Measurements from ENCODE around the gene ZNF169. TPM values are rescaled to one million over a fixed set of nuclear protein-coding genes. Genes with fewer than 3 reads are reported as not detected.
"Not testable (repeated sequence)": the region's sequence is repeated elsewhere in the genome, so short reads cannot be mapped to it uniquely, and the experiment has no call there.

The ZNF169 gene
- total and polyA plus RNA-seq, 5 donors, result 2.3 to 3.2 (median 2.6) TPM

DNA sequence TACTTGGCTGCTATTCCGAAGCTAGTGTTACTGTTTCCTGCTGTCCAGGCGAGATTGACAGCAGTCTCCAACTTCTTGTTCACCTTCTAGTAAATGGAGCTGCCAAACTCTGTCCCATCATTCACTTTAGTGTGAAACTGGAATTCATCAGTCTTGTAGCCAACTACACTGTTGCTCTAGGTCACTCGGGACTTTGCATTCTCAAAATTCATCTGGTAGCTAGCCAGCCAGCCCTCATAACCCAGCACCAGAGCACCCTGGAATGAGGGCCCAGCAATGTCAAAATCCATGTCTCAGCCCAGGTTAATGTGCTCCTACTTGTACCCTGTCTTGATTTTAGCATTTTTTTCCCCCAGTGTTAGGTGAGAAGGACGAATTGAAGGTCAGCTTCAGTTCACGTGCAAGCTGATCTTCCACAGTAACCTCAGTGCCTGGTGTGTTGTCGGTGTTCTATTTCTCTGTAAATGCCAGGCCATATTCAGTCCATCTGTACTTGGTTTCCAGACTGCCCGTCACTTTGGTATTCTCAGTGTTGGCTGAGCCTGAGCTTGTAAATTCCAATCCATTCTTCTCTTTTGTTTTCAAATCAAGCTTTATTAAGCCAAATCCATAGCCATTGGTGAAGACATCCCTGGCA lies 28.9 kb downstream of the ZNF169 start:
- intact Hi-C loops (cut with DNase I), result no loop called here
- Histone ChIP-seq H3K27me3 (ENCODE audit: control insufficient read depth, insufficient read depth) (no peaks in the 10 kb centered on the region), H3K4me3 (ENCODE audit: low read length) (no peak overlapping the region), H3K9me3 (ENCODE audit: control insufficient read depth, low read length) (no peaks in the 10 kb centered on the region), H3K27ac (ENCODE audit: low read length) (peak overlapping the region; percentile 67), H3K4me1 (ENCODE audit: control insufficient read depth, insufficient read depth, low read length) (peaks cover 2% of the 10 kb centered on the region)
- ATAC-seq (peak; percentile 57 to 74), DNase-seq (no peak)
- WGBS, result 67% methylated on average over 7 of the region's 7 CpGs

DNA sequence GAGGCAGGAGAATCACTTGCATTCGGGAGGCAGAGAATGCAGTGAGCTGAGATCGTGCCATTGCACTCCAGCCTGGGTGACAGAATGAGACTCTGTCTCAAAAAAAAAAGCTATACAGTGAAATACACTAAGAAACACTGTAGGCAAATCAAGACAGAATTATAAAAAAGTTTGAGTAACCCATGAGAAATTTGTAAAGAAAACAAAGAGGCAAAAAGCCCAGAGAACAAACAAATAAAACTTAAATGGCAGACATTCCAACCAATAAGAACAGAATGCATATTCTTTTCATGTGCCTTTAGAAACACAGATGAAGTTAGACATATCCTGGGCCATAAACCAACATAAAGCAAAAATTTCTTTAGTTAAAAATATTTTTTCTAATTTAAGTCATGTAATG lies 30.6 kb downstream of the ZNF169 start:
- Histone ChIP-seq H3K4me3 (ENCODE audit: low read length) (no peak overlapping the region), H3K27ac (ENCODE audit: low read length) (no peak overlapping the region), H3K27me3 (ENCODE audit: control insufficient read depth, insufficient read depth) (no peaks in the 10 kb centered on the region), H3K4me1 (ENCODE audit: control insufficient read depth, insufficient read depth, low read length) (peaks cover 2% of the 10 kb centered on the region), H3K9me3 (ENCODE audit: control insufficient read depth, low read length) (no peaks in the 10 kb centered on the region)
- intact Hi-C loops (cut with DNase I), result no loop called here
- DNase-seq (no peak), ATAC-seq (no peak)
- WGBS, result 86% methylated on average over 2 of the region's 2 CpGs

DNA sequence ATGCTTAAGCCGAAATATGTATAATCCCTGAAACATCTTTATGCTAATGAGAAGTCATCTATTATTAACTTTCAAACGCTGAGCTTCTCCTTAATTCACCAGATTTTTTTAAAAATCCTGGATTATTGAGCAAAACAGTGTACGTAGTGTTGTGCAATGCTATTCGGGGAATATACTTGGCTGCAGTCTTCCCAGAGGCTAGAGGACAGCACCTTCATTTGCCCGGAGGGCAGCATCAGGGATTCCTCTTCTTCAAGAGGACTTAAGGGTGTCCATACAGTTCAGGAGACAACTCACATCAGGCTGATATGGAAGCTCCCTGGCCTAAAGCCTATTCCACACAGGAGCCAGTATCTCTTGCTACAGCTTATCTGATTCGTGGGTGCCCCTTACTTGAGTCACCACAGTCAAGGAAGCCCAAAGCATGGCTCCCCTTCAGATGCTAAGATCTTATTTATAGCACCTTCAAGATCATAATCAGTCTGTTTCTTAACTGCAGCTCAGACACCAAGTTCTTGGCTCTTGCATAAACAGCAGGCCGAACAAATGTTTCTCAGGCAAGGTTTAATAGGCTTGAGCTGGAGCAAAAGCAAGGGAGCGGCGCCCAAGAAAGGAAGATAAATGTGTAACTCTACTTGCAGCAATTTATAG lies 40.0 kb downstream of the ZNF169 start:
- no peak for DNase-seq
- Histone ChIP-seq H3K27me3 (ENCODE audit: control insufficient read depth, insufficient read depth) (no peaks in the 10 kb centered on the region), H3K4me1 (ENCODE audit: control insufficient read depth, insufficient read depth, low read length) (no peaks in the 10 kb centered on the region), H3K27ac (ENCODE audit: low read length) (no peak overlapping the region), H3K9me3 (ENCODE audit: control insufficient read depth, low read length) (no peaks in the 10 kb centered on the region), H3K4me3 (ENCODE audit: low read length) (no peak overlapping the region)
- 83% methylated on average over 9 of the region's 9 CpGs for WGBS
- no peak for ATAC-seq
- intact Hi-C loops (cut with DNase I), result no loop called here

DNA sequence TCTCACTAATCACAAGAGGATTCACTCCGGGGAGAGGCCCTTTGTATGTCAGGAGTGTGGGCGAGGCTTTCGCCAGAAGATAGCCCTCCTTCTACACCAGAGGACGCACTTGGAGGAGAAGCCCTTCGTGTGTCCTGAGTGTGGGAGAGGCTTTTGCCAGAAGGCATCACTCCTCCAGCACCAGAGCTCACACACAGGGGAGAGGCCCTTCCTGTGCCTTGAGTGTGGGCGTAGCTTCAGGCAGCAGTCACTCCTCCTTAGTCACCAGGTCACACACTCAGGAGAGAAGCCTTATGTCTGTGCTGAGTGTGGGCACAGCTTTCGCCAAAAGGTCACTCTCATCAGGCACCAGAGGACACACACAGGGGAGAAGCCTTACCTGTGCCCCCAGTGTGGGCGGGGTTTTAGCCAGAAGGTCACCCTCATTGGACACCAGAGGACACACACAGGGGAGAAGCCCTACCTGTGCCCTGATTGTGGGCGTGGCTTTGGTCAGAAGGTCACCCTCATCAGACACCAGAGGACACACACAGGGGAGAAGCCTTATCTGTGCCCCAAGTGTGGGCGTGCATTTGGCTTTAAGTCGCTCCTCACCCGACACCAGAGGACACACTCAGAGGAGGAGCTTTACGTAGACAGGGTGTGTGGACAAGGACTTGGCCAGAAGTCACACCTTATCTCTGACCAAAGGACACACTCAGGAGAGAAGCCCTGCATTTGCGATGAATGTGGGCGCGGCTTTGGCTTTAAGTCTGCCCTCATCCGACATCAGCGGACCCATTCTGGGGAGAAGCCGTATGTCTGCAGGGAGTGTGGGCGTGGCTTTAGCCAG lies 41.6 kb downstream of the ZNF169 start:
- ATAC-seq, result peak; percentile 45 to 78

DNA sequence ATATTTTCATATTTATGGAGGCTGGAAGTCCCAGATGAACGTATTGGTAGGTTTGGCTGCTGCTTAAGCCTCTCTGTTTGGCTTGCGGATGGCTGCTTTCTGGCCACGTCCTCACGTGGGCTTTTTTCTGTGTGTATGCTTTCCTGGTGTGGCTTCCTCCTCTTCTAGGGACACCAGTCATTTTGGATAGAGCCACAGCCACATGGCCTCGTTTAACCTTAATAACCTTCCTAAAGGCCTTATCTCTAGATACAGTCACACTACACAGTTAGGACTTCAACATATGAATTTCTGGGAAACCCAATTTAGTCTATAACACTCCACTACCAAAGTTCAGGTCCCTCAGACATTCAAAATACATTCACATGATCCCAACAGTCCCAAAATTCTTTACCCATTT lies 42.5 kb downstream of the ZNF169 start:
- Histone ChIP-seq H3K4me3 (ENCODE audit: low read length) (no peak overlapping the region), H3K4me1 (ENCODE audit: control insufficient read depth, insufficient read depth, low read length) (no peaks in the 10 kb centered on the region), H3K27ac (ENCODE audit: low read length) (no peak overlapping the region), H3K27me3 (ENCODE audit: control insufficient read depth, insufficient read depth) (no peaks in the 10 kb centered on the region), H3K9me3 (ENCODE audit: control insufficient read depth, low read length) (no peaks in the 10 kb centered on the region)
- WGBS, result 91% methylated on average over 5 of the region's 5 CpGs
- DNase-seq, result no peak
- no peak for ATAC-seq
- intact Hi-C loops (cut with DNase I), result no loop called here

More for the DNA sequence above, 41.6 kb downstream of the ZNF169 start:
- DNase-seq, result no peak
- 88% methylated on average over 20 of the region's 20 CpGs for WGBS
- no peak overlapping the region for H3K27ac ChIP-seq (ENCODE audit: low read length)
- H3K27me3 ChIP-seq (ENCODE audit: control insufficient read depth, insufficient read depth), result no peaks in the 10 kb centered on the region
- H3K9me3 ChIP-seq (ENCODE audit: control insufficient read depth, low read length), result no peaks in the 10 kb centered on the region
- intact Hi-C loops (cut with DNase I), result no loop called here
- H3K4me1 ChIP-seq (ENCODE audit: control insufficient read depth, insufficient read depth, low read length), result no peaks in the 10 kb centered on the region
- H3K4me3 ChIP-seq (ENCODE audit: low read length), result no peak overlapping the region

DNA sequence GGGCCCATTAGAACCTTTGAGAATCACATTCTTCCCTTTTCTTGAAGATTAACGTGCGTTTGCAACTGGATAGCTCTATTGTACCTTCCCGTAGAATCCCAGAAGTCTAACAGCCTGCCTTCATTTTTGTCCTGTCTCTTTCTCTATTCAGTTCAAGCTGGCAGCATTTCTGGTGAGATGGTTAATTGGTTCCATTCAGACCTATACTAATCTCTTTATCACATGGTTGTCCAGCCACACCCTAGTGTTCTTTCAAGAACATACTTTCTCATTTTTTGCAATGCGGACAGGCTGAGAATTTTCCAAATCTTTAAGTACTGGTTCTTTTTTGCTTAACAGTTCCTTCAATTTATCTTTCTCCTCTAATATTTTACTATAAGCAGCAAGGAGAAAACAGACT lies 43.3 kb downstream of the ZNF169 start:
- Histone ChIP-seq H3K27me3 (ENCODE audit: control insufficient read depth, insufficient read depth) (no peaks in the 10 kb centered on the region), H3K9me3 (ENCODE audit: control insufficient read depth, low read length) (no peaks in the 10 kb centered on the region), H3K27ac (ENCODE audit: low read length) (no peak overlapping the region), H3K4me1 (ENCODE audit: control insufficient read depth, insufficient read depth, low read length) (no peaks in the 10 kb centered on the region), H3K4me3 (ENCODE audit: low read length) (no peak overlapping the region)
- no peak for ATAC-seq
- no peak for DNase-seq
- intact Hi-C loops (cut with DNase I), result no loop called here
- WGBS, result 99% methylated on average over 4 of the region's 4 CpGs

DNA sequence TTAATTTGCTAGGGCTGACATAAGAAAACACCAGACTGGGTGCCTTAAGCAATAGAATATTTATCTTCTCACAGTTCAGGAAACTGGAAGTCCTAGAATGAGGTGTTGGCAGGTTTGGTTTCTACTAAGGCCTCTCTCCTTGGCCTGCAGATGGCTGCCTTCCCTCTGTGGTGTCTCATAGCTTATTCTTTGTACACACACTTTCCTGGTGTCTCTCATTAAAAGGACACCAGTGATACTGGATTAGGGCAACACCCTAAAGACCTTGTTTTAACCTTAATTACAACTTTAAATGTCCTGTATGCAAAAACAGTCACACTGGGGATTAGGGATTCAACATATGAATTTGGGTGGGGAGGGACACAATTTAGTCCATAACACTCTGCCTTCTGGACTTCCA lies 44.2 kb downstream of the ZNF169 start:
- DNase-seq (no peak), ATAC-seq (no peak)
- Histone ChIP-seq H3K27ac (ENCODE audit: low read length) (no peak overlapping the region), H3K27me3 (ENCODE audit: control insufficient read depth, insufficient read depth) (no peaks in the 10 kb centered on the region), H3K4me1 (ENCODE audit: control insufficient read depth, insufficient read depth, low read length) (no peaks in the 10 kb centered on the region), H3K9me3 (ENCODE audit: control insufficient read depth, low read length) (no peaks in the 10 kb centered on the region), H3K4me3 (ENCODE audit: low read length) (no peak overlapping the region)
- intact Hi-C loops (cut with DNase I), result no loop called here

DNA sequence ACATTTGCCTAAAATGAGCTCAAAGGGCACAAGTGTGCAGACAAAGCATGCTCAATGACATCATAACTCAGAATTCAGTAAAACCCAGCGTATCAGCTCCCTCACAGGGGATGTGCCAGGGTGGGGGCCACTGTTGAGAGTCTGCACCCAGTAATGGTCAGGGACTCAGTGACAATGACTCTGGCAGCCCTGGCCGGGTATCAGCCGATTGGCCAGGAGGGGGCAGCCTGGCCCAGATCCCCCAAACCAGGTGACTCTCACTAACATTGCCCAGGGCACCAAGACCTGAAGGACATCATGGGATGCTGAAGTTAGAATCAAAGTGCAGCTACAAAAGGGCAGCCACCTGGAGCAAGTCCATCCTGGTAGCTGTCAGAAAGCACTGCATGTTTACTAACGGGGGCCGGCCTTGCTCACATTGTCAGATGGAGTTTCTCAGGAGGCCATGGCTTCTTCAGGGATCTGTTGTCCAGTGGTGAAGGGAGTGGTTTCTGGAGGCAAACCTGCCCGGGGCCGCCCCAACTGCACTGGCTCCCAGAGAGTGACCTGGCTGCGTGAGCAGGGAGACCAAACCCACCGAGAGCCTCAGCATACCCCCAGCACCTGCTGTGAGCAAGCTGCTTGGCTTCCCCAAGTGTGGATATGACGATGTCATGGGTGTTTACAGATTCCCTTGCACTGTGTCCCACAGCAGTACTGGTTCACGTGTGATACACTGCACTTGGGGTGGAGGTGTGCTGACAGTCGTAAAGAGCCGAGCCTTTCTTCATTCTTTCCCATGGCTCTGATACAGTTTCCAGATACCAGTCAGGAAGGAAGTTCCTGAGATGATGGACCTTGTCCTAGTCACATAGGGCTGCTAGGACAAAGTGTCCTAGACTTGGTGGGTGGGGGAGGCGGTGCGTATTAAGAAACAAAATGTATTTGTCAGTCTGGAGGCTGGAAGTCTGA lies 56.2 kb downstream of the ZNF169 start:
- DNase-seq; H3K4me3 ChIP-seq (ENCODE audit: low read length); H3K27ac ChIP-seq (ENCODE audit: low read length); H3K9me3 ChIP-seq (ENCODE audit: control insufficient read depth, low read length); H3K4me1 ChIP-seq (ENCODE audit: control insufficient read depth, insufficient read depth, low read length); H3K27me3 ChIP-seq (ENCODE audit: control insufficient read depth, insufficient read depth); intact Hi-C loops (cut with DNase I): not testable (repeated sequence)
- peak in 1 of 2 donors; percentile 18 for ATAC-seq
- WGBS, result 95% methylated on average over 4 of the region's 15 CpGs

DNA sequence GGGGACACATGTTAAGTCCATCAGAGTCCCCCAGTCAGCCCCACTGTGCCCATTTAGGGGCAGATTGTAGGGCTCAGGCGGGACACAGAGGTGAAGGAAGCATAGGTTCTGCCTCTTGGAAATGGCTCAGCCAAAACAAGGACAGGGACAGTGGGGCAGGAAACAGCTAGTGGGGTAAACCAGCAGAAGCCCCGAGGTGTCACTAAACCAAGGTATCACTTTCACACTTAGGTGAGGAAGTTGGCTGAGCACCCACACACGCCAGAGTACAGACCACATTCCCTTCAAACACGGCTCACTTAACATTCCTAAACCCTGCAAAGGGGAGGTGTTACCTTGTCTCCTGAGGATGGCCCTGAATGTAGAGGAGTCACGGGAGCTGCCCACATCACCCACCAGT lies 57.1 kb downstream of the ZNF169 start:
- intact Hi-C loops (cut with DNase I); H3K27me3 ChIP-seq (ENCODE audit: control insufficient read depth, insufficient read depth); H3K4me1 ChIP-seq (ENCODE audit: control insufficient read depth, insufficient read depth, low read length); H3K4me3 ChIP-seq (ENCODE audit: low read length); DNase-seq; H3K9me3 ChIP-seq (ENCODE audit: control insufficient read depth, low read length); ATAC-seq; H3K27ac ChIP-seq (ENCODE audit: low read length): not testable (repeated sequence)
- WGBS, result 38% methylated on average over 2 of the region's 5 CpGs

DNA sequence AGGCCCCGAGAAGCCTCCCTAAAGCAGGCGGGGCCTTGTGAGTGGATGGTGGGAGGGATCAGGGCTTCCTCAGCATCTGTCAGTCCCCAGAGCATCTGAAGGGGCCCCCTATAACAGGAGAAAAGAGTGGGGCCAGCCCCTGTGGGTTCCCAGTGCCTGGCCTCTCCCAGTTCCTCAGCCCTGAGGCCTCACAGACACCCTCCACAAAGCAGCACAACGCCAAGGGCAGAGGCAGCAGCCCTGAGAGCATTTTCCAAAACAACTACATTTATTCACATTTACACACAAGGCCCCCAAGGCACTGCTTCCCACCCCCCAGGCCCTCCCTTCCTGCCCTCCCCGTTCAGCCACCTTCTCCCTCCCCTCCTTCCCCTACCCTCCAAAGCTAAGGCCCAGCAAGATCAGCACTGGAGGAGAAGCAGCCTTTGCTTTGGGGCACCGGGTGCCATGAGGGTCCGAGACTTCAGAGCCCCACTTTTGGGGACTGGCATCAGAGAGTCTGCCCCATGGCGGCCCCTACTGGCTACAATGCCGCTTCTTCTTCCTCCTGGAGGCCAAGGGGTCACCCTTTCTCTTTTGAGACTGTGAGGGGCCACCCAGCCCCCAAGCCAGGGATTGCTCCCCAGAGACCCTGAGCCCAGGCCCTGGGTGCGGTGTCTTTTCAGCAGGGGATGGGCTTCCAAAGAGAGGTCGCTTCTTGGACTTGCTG lies 59.0 kb downstream of the ZNF169 start:
- WGBS, result 57% methylated on average over 1 of the region's 10 CpGs
- H3K4me1 ChIP-seq (ENCODE audit: control insufficient read depth, insufficient read depth, low read length); H3K9me3 ChIP-seq (ENCODE audit: control insufficient read depth, low read length); DNase-seq; H3K27ac ChIP-seq (ENCODE audit: low read length); H3K27me3 ChIP-seq (ENCODE audit: control insufficient read depth, insufficient read depth); H3K4me3 ChIP-seq (ENCODE audit: low read length); intact Hi-C loops (cut with DNase I); ATAC-seq: not testable (repeated sequence)
